Endothelial cell of umbilical vein (primary cell): ENCODE data around the gene GCA. TPM values are rescaled to one million over a fixed set of nuclear protein-coding genes. Genes with fewer than 3 reads are reported as not detected.

Experiments
- BruUV-seq: library from RNA; stranded (reverse); fragments of 400-500 nt; replicated peaks from 2 replicates; lab custom pipeline; 2021; lab: Mats Ljungman, UMichigan
- CTCF ChIA-PET: fragments of 300-600, 350-600 bp; sonication (Branson Sonifier 250); formaldehyde crosslinking; loops from one replicate; lab custom pipeline; 2021; ENCODE audit warnings: antibody characterized with exemption, inconsistent platforms; lab: Charles Lee
- POLR2A ChIA-PET: fragments of 300-600, 350-600 bp; sonication (Branson Sonifier 250); formaldehyde crosslinking; loops from one replicate; lab custom pipeline; 2021; ENCODE audit warnings: antibody characterized with exemption, inconsistent platforms; lab: Charles Lee
- DNase-seq: peaks from one replicate; pipeline ENCODE4 v3.0.0-alpha.2; 2011; ENCODE audit warnings: low read depth, low spot score
- FAIRE-seq: peaks from 2 replicates; lab custom pipeline; 2011; peaks lifted over from hg19 to GRCh38; lab: Jason Lieb, UNC
- H2AFZ ChIP-seq: 2 replicates; pipeline ENCODE4 v1.6.0; 2012; ENCODE audit warnings: low read depth, low read length, control low read depth, inconsistent platforms
- H3K27ac ChIP-seq: 2 replicates; pipeline ENCODE4 v1.5.1; 2011; ENCODE audit warnings: low read depth, mild to moderate bottlenecking, control low read depth, low read length, moderate library complexity; ENCODE audit not compliant: insufficient read depth
- H3K27me3 ChIP-seq, 2 experiments: 2 replicates each; pipeline versions ENCODE4 v1.6.0 to v1.6.1; 2011; ENCODE audit warnings: low read length in 2 of 2, mixed read lengths in 1 of 2; ENCODE audit not compliant: control insufficient read depth in 2 of 2, insufficient read depth in 2 of 2
- H3K36me3 ChIP-seq, 2 experiments: 2 replicates in 1 of 2; 3 replicates in 1 of 2; pipeline ENCODE4 v1.5.1; 2011; ENCODE audit warnings: low read length in 2 of 2, mild to moderate bottlenecking in 1 of 2, moderate library complexity in 1 of 2; ENCODE audit not compliant: control insufficient read depth in 2 of 2, insufficient read depth in 2 of 2; ENCODE audit errors: extremely low read depth in 1 of 2
- H3K4me1 ChIP-seq: 3 replicates; pipeline ENCODE4 v1.5.1; 2011; ENCODE audit warnings: mild to moderate bottlenecking, low read length; ENCODE audit not compliant: control insufficient read depth, insufficient read depth; ENCODE audit errors: extremely low read depth
- H3K4me2 ChIP-seq: 2 replicates; pipeline ENCODE4 v1.6.1; 2011; ENCODE audit warnings: low read length, control low read depth, mixed read lengths; ENCODE audit not compliant: insufficient read depth
- H3K4me3 ChIP-seq, 3 experiments: fragments of 200-600 bp in 1 of 3; sonication (generic), shearing (Covaris generic) in 1 of 3; replicated peaks in 1 of 3; 2 replicates each; pipeline ENCODE4 v1.5.1; 2011 to 2016; ENCODE audit warnings: control low read depth in 3 of 3, low read length in 3 of 3, mild to moderate bottlenecking in 2 of 3, inconsistent platforms in 1 of 3, low read depth in 1 of 3, moderate library complexity in 1 of 3; ENCODE audit not compliant: insufficient read depth in 1 of 3
- H3K79me2 ChIP-seq: 2 replicates; pipeline ENCODE4 v1.6.0; 2012; ENCODE audit warnings: low read length, inconsistent platforms; ENCODE audit not compliant: control insufficient read depth, insufficient read depth
- H3K9ac ChIP-seq: replicated peaks from 2 replicates; pipeline ENCODE3; 2011; ENCODE audit warnings: low read length, control low read depth; ENCODE audit not compliant: insufficient read depth; ENCODE audit errors: extremely low read depth
- H3K9me1 ChIP-seq: replicated peaks from 3 replicates; pipeline ENCODE4 v1.6.0; 2011; ENCODE audit warnings: mild to moderate bottlenecking, low read length; ENCODE audit not compliant: control insufficient read depth, insufficient read depth; ENCODE audit errors: extremely low read depth
- H3K9me3 ChIP-seq: replicated peaks from 2 replicates; pipeline ENCODE4 v1.5.1; 2012; ENCODE audit warnings: low read length, inconsistent platforms; ENCODE audit not compliant: control insufficient read depth, insufficient read depth
- H4K20me1 ChIP-seq: replicated peaks from 2 replicates; pipeline ENCODE3; 2011; ENCODE audit warnings: mild to moderate bottlenecking, low read length; ENCODE audit not compliant: control insufficient read depth, insufficient read depth; ENCODE audit errors: extremely low read depth
- EZH2 ChIP-seq: IDR thresholded peaks from 2 replicates; pipeline ENCODE4 v1.6.1; 2012; ENCODE audit warnings: borderline replicate concordance, low read depth, mild to moderate bottlenecking, moderate library complexity, low read length, inconsistent platforms; ENCODE audit not compliant: severe bottlenecking
- FOS ChIP-seq: IDR thresholded peaks from 2 replicates; pipeline ENCODE4 v1.6.1; 2011; ENCODE audit warnings: mild to moderate bottlenecking, low read length, moderate library complexity, borderline replicate concordance; ENCODE audit not compliant: insufficient read depth
- GATA2 ChIP-seq: IDR thresholded peaks from 2 replicates; pipeline ENCODE4 v1.7.0; 2011; ENCODE audit warnings: low read depth, mild to moderate bottlenecking, moderate library complexity, mixed read lengths, low read length; ENCODE audit not compliant: insufficient read length, insufficient read depth
- JUN ChIP-seq: IDR thresholded peaks from 2 replicates; pipeline ENCODE4 v1.6.1; 2011; ENCODE audit warnings: borderline replicate concordance, low read depth; ENCODE audit not compliant: insufficient read length, insufficient read depth
- MYC ChIP-seq: IDR thresholded peaks from one replicate; pipeline ENCODE4 v1.6.1; 2011; ENCODE audit warnings: mild to moderate bottlenecking, low read depth, low read length
- POLR2A ChIP-seq: IDR thresholded peaks from 2 replicates; pipeline ENCODE4 v1.6.1; 2012; ENCODE audit warnings: low read depth, mild to moderate bottlenecking, control low read depth, low read length
- POLR2AphosphoS5 ChIP-seq: IDR thresholded peaks from 2 replicates; pipeline ENCODE4 v1.6.1; 2012; ENCODE audit warnings: low read depth, mild to moderate bottlenecking, control low read depth, low read length, moderate library complexity; ENCODE audit not compliant: insufficient read depth
- dilution Hi-C: fragments of 300-500 bp; cut with MboI; formaldehyde crosslinking; loops from one replicate; pipeline ENCODE4 v1.15.0; 2019; ENCODE audit warnings: low sequenced_read_pairs; ENCODE audit not compliant: extremely low pct_ligation_motif_present
- intact Hi-C: fragments of 100-400 bp; cut with micrococcal nuclease; formaldehyde crosslinking; loops from one replicate; pipeline ENCODE4 v1.10.0; 2022
- polyA plus RNA-seq, 4 experiments: library from polyadenylated mRNA; depleted of rRNA in 3 of 4; stranded (reverse) in 3 of 4; unstranded in 1 of 4; fragments of >200 nt; gene quantifications; 2 replicates each; pipeline versions ENCODE4 v1.2.1 to v1.2.3, GENCODE V29; 2011 to 2012; ENCODE audit warnings: missing spikeins in 1 of 4
- total RNA-seq: library from RNA; stranded (reverse); gene quantifications from 2 replicates; pipeline ENCODE4 v1.2.3, GENCODE V29; 2021
- TF ChIP-seq, protein P1 (sequence below), 2 donors: IDR thresholded peaks; 1 replicate in 1 of 2; 2 replicates in 1 of 2; pipeline ENCODE4 v1.5.1; 2011; ENCODE audit warnings: low read length in 2 of 2, mild to moderate bottlenecking in 2 of 2, moderate library complexity in 2 of 2, control low read depth in 1 of 2, inconsistent platforms in 1 of 2, low read depth in 1 of 2; ENCODE audit not compliant: insufficient read depth in 1 of 2; ENCODE audit errors: extremely low read depth in 1 of 2
- TF ChIP-seq, protein P2 (sequence below): IDR thresholded peaks from 2 replicates; pipeline ENCODE4 v1.6.1; 2011; ENCODE audit not compliant: insufficient read depth, insufficient read length

The GCA gene
- total and polyA plus RNA-seq, 2 donors (not counting 3 experiments of a cell fraction or from before 2014, with no cell fraction given): 10.7 to 11.2 TPM

DNA sequence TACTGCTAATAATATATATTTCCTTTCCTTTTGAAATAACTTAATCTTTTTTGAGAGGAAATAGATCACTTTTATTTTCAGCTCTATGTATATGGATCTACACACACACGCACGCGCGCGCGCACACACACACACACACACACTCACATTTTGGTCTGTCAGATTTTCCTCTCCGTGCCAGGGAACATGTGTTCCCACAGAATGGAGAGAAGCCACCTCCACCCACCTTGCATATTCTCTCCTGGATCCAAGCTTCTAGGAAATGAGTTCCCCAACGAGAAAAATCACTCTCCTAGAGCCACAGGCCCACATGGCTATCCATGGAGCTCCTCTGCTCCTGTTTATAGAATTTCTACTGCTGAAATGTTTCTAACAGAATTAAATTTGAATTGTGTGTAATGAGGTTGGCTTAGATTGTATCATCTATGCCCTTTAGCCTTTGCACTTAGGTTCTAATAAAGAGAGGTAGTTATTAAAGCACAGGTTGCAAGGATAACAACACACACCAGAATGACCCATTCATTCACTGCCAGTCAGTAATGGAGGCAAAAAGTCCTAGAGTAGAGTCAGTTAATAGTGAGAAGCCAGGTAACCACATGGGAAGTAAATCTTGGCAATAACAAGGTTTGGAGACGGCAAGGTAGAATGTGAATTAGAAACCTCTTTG lies 45.1 kb upstream of the GCA start:
- TF ChIP-seq EZH2 (no peak), GATA2 (no peak), MYC (no peak), POLR2A (no peak), FOS (no peak), JUN (no peak), POLR2AphosphoS5 (no peak)
- TF ChIP-seq, protein P1, sequence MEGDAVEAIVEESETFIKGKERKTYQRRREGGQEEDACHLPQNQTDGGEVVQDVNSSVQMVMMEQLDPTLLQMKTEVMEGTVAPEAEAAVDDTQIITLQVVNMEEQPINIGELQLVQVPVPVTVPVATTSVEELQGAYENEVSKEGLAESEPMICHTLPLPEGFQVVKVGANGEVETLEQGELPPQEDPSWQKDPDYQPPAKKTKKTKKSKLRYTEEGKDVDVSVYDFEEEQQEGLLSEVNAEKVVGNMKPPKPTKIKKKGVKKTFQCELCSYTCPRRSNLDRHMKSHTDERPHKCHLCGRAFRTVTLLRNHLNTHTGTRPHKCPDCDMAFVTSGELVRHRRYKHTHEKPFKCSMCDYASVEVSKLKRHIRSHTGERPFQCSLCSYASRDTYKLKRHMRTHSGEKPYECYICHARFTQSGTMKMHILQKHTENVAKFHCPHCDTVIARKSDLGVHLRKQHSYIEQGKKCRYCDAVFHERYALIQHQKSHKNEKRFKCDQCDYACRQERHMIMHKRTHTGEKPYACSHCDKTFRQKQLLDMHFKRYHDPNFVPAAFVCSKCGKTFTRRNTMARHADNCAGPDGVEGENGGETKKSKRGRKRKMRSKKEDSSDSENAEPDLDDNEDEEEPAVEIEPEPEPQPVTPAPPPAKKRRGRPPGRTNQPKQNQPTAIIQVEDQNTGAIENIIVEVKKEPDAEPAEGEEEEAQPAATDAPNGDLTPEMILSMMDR (IDR thresholded peaks at IDR 0.05; ENCODE audit: extremely low read depth in 1 of 2, insufficient read depth in 1 of 2, low read depth in 1 of 2, low read length in 2 of 2): no peak
- TF ChIP-seq, protein P2, sequence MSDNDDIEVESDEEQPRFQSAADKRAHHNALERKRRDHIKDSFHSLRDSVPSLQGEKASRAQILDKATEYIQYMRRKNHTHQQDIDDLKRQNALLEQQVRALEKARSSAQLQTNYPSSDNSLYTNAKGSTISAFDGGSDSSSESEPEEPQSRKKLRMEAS: no peak
- dilution Hi-C loops: no loop called here
- FAIRE-seq (no peak), DNase-seq (no peak)
- Histone ChIP-seq H3K36me3 (no peaks in the 10 kb centered on the region), H2AFZ (no peak overlapping the region), H3K9me1 (no peaks in the 10 kb centered on the region), H3K4me1 (no peaks in the 10 kb centered on the region), H3K9ac (no peak overlapping the region), H3K9me3 (no peaks in the 10 kb centered on the region), H3K27ac (no peak overlapping the region), H4K20me1 (no peaks in the 10 kb centered on the region), H3K79me2 (no peaks in the 10 kb centered on the region), H3K4me3 (no peak overlapping the region), H3K4me2 (no peak overlapping the region), H3K27me3 (no peaks in the 10 kb centered on the region)
- CTCF ChIA-PET: interaction anchor here (0.6 to 16.2 kb wide), 63 partner anchors 9 to 1017 kb away, joined by 3 to 1052 read pairs (median 7); partner anchors contain the start of genes FAP, GCA, GCG and IFIH1
- POLR2A ChIA-PET: interaction anchor here (1.2 kb wide), 1 partner anchor 79 kb away, joined by 3 read pairs; no protein-coding TSS in a partner anchor
- no TSS peak for BruUV-seq
- intact Hi-C loops: loop anchor here (1.0 kb wide), 2 partner anchors 78 to 146 kb away; no protein-coding TSS in a partner anchor
